Activated CD4-positive, alpha-beta T cell treated with anti-CD3 and anti-CD28 coated beads for 1 hour (primary cell): ENCODE measurements around the gene ITPR1.

Experiments
- DNase-seq: peaks from one replicate; pipeline ENCODE4 v3.0.0-alpha.2; 2020

Gene ITPR1

GRCh38 chr3:4534906-4535305 lies 41.8 kb downstream of the ITPR1 start:
- no peak for DNase-seq

DNA sequence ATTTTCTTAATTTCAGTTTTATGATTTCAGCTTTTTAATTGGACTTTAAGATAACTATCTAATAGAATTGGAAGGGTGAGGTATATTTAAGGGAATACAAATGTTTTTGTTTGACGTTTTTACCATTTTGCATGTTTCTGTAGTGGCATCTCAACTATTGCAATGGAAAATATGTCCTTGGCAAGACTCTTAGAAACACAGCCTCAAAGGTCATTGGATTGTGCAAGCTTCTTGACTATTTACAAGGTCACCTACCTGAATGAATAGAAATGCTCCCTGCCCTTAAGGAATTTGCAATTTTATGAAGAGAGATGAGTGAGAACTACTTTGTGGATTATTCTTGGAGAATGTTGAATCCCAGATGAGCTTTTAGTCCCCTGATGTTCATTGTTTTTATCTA lies 43.1 kb downstream of the ITPR1 start:
- no peak for DNase-seq

- DNase-seq: no peak
Observed at GRCh38 chr3:4540267-4540666, 47.1 kb downstream of the ITPR1 start.

- no peak for DNase-seq
Observed at GRCh38 chr3:4543110-4543509, 50.0 kb downstream of the ITPR1 start.

DNA sequence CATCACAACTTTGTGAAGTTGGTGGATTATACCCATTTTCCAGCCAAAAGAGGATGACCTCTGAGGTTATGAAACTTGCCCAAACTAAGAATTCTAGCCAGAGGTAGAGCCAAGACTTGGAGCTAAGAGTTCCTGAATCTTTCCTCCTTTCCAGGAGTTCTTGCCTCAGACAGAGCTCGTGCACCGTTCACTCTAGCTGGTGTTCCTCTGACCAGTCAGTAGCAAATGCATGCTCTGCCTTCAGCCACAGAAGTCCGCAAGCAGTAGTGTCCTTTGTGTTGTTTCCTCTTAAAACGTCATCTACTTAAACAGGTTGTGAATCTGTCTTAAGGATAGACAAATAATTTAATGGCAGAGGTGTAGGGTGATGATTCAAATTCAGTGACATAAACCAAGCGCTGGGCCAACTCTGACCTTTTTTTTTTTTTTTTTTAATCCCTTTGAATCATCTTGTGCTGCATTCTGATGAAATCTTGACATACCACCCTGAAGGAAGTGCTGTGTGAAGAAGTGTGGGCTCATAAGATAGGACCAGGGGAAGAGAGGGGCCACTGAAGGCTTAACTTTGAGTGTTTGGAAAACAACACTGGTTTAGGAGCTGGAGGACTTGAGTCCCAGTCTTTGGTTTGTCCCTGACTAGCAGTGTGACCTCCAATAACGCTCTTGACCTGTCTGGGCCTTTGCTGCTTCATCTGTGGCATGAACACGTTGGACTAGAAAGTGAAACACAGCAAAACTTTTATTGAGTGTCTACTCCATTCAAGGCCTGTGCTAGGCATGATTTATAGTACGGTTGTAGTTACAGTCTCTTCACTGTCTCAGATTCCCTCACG lies 53.4 kb downstream of the ITPR1 start:
- no peak for DNase-seq

- no peak for DNase-seq
Observed at GRCh38 chr3:4547799-4548198, 54.7 kb downstream of the ITPR1 start.

DNA sequence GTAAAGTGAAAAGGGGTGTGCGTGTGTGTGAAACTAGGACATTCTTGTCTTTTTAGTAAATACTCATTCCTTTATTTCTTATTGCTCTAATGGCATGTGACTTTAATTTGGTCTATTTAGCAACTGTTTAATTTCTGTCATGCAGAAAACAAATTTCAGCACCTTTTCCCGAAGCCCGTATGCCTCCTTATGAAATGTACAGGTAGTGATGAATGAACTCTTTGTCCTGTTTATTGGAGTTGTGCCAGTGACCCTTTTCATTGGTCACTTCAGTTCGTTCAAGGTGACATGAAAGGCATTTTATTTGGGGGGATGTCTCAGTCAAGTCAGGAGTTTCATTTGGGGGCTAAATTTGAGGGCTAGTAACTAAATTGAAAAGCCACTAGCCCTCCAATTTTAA lies 55.2 kb downstream of the ITPR1 start:
- no peak for DNase-seq

DNA sequence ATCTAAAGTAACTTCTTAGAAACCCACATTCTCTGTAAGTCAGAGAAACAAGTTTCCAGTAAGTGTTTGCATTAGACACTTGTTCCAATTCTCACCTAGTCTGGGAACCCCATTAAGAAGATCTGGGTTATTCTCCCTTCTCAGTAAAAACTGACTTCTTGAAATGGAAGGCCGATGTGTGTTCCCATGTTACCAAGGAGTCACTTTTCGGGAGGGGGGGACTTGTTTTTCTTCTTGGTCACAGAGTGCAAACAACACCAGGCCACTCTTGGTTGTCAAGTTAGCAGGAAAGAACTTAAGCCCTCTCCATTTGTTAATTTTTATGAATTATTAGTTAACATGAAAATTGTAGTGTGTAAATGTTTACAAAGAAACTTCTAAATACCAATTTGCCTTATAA lies 55.6 kb downstream of the ITPR1 start:
- DNase-seq: no peak

DNA sequence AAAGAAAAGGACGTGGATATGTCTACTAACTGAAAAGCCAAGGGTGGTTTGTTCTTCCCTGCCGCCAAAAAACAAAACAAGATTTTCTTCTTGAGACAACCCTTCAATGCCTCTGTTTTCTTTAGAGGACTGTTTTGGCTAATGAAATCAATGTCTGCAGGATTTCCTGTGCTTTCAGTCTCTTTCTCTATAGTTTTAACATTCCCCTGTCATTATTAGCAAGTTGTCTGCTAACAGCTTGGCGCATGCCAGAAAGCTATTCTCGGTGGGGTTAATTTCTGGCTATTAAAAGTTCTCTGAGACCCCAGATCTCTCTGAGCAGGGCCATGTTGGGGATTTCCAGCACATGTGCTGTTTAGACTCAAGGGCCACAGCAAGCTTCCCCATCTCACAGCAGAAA lies 56.7 kb downstream of the ITPR1 start:
- no peak for DNase-seq

GRCh38 chr3:4551051-4551711 lies 58.0 kb downstream of the ITPR1 start:
- no peak for DNase-seq

- DNase-seq: no peak
Observed at GRCh38 chr3:4551794-4552442, 58.8 kb downstream of the ITPR1 start.

GRCh38 chr3:4552811-4553210 lies 59.7 kb downstream of the ITPR1 start:
- no peak for DNase-seq

- no peak for DNase-seq
Observed at GRCh38 chr3:4561661-4562060, 68.5 kb downstream of the ITPR1 start.

DNA sequence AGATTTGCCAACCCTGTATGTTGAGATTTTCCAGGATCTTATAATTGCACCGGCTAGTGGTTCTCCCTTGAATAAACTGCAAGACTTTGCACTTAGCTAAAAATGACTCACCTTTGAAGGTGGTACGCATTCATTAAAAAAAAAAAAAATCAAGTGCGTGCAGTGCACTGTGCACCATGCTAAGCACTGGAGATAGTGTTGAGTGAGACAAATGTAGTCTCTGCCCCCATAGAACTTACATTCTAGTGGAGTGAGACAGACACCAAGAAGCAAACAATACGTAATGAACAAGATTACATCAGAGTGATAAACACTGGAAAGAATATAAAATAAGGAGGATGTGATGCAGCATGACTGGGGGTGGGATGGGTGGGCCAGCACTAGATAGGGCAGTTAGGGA lies 69.4 kb downstream of the ITPR1 start:
- DNase-seq: no peak

GRCh38 chr3:4564270-4564669 lies 71.1 kb downstream of the ITPR1 start:
- no peak for DNase-seq

DNA sequence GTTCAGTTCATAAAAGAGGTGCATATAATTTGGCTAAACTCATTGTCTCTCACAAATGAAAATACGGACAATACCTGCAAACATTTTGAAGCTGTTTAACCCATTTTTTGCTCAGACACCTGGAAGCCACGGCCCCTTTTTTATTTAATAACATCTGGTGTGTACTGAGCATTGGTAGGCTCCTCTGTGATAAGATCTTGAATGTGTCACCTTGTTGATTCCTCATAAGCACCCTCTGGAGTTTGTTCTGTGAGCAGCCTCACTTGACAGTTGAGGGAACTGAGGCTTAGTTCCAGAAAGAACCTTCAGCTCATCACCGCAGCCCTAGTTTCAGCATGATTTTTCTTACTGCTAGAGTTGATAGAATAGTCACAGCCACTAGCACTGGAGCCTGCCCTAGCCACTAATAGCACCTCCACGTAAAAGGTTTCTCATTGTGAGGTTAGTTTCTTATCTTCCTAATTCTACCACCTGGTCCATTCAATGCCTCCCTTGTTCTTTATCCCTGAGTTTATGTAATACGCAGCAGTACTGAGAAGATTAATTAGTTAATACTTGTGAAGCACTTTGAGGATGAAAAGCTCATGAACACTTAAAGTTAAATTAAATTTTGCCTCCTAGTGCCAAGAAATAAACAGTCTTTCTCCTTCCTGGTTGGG lies 71.9 kb downstream of the ITPR1 start:
- no peak for DNase-seq

GRCh38 chr3:4565809-4566501 lies 72.8 kb downstream of the ITPR1 start:
- no peak for DNase-seq

DNA sequence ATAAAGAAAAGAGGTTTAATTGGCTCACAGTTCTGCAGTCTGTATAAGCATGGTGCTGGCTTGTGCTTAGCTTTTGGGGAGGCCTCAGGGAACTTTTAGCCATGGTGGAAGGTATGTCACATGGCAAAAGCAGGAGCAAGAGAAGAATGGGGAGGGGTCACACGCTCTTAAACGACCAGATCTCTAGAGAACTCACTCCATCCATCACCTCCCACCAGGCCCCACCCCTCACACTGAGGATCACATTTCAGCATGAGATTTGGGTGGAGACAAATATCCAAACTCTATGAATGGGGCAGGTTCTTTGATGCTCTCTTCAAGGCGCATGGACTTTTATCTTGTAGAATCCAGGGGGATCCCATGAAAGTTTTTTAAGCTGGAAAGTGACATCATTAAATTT lies 75.7 kb downstream of the ITPR1 start:
- DNase-seq: no peak

DNA sequence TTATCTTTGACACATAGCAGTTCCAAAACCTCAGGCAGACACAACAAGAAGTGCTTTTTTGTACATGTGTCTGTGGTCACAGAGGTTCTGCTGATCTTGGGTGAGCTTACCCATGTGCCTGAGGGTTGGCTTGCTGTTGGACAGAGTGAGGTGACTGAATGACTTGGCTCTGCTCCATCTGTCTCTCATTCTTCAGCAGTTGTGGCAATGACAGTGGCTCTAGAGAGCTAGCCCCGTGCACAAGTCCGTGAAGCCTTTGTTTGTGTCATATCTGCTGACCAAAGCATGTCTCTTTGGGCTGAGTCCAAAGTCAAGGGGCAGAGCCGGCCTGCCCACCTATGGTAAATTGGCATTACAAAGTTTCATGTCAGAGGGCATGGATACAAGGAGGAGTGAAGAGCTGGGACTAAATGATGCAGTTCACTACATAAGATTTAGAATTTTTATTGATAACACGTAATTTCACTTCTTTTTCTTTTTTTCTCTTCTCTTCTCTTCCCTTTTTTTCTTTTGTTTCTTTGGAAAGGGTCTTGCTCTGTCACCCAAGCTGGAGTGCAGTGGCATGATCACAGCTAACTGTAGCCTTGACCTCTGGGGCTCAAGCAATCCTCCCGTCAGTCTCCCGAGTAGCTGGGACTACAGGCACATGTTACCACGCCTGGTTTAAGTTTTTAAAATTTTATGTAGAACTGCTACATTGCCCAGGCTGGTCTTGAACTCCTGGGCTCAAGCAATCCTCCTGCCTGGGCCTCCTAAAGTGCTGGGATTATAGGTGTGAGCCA lies 77.9 kb downstream of the ITPR1 start:
- DNase-seq: no peak

- DNase-seq: no peak
Observed at GRCh38 chr3:4571690-4572334, 78.7 kb downstream of the ITPR1 start.

- no peak for DNase-seq
Observed at GRCh38 chr3:4573153-4573552, 80.0 kb downstream of the ITPR1 start.
